Right lobe of liver (tissue), 4 donors: ENCODE measurements around the gene SMPD3.

Experiments used
- CTCF ChIP-seq, 4 donors: fragments of 200-600 bp in 3 of 4; fragments of 450-650 bp in 1 of 4; IDR thresholded peaks; one replicate each; pipeline versions ENCODE4 v1.5.1 to v1.8.0; 2016 to 2022; ENCODE audit warnings: antibody characterized with exemption in 4 of 4, mild to moderate bottlenecking in 2 of 4
- POLR2A ChIP-seq: fragments of 450-650 bp; IDR thresholded peaks from one replicate; pipeline ENCODE4 v1.6.1; 2017; ENCODE audit warnings: antibody characterized with exemption, mild to moderate bottlenecking
- donor health status: DM: no; HTN: no; CAD: no.
- donor health status: DM: no; HTN: no; CAD: no.
- donor health status: DM: no; HTN: yes; CAD: no.

DNA sequence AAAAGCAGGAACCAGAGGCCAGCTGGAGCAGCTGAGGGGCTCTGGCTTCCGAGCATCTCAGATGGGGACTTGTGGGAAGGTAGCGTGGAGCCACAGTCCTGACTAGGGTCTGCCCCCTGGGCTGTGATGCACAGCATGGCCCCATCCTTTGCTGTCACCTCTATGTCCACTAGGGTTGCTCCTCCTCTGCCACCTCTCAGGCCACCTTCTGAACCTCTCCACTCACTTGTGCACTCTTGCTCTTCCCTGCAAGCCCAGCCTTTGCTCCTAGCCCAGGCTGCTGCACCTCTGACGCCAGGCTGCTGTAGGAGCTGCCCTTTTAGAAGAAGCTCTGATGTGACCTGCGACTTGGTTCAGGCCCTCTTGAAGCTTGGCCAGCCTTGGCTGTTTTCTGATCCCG is 24.3 kb upstream of the SMPD3 start:
- TF ChIP-seq CTCF (IDR thresholded peaks at IDR 0.05) (no peak), POLR2A (no peak)
